RWPE2 (cell line): Measurements from ENCODE around the gene MKRN1.

Source experiments
- ATAC-seq: fragments of 200-7000 bp; cut with Tn5 transposase; 3 replicates; pipeline ENCODE4 v1.9.1; 2021; ENCODE audit warnings: low read depth
- DNase-seq: peaks from one replicate; pipeline ENCODE4 v3.0.0-alpha.2; 2020; ENCODE audit warnings: low spot score
- H3K27ac ChIP-seq: fragments of 450-650 bp; 2 replicates; pipeline ENCODE4 v1.5.1; 2017; ENCODE audit warnings: mild to moderate bottlenecking; ENCODE audit not compliant: poor library complexity, severe bottlenecking
- H3K27me3 ChIP-seq: fragments of 250-450 bp; sonication (Bioruptor Pico); 2 replicates; pipeline ENCODE4 v1.5.1; 2021; ENCODE audit warnings: mild to moderate bottlenecking, moderate library complexity; ENCODE audit not compliant: insufficient read depth, poor library complexity, severe bottlenecking
- H3K36me3 ChIP-seq: fragments of 250-450 bp; sonication (Bioruptor Pico); 2 replicates; pipeline ENCODE4 v1.5.1; 2020; ENCODE audit warnings: low read depth, mild to moderate bottlenecking, moderate library complexity
- H3K4me1 ChIP-seq: fragments of 250-450 bp; sonication (Bioruptor Pico); 2 replicates; pipeline ENCODE4 v1.5.1; 2021; ENCODE audit warnings: mild to moderate bottlenecking, moderate library complexity; ENCODE audit not compliant: insufficient read depth, poor library complexity, severe bottlenecking
- H3K4me3 ChIP-seq: fragments of 250-450 bp; sonication (Bioruptor Pico); 2 replicates; pipeline ENCODE4 v1.5.1; 2021; ENCODE audit warnings: mild to moderate bottlenecking, moderate library complexity; ENCODE audit not compliant: severe bottlenecking
- H3K9me3 ChIP-seq: fragments of 250-450 bp; sonication (Bioruptor Pico); 2 replicates; pipeline ENCODE4 v1.5.1; 2021; ENCODE audit warnings: mild to moderate bottlenecking, moderate library complexity; ENCODE audit not compliant: severe bottlenecking
- TF ChIP-seq, protein P1 (sequence below): fragments of 450-650 bp; IDR thresholded peaks from one replicate; pipeline ENCODE4 v1.5.1; 2017; ENCODE audit warnings: mild to moderate bottlenecking, moderate library complexity; ENCODE audit not compliant: poor library complexity, severe bottlenecking

MKRN1 gene

DNA sequence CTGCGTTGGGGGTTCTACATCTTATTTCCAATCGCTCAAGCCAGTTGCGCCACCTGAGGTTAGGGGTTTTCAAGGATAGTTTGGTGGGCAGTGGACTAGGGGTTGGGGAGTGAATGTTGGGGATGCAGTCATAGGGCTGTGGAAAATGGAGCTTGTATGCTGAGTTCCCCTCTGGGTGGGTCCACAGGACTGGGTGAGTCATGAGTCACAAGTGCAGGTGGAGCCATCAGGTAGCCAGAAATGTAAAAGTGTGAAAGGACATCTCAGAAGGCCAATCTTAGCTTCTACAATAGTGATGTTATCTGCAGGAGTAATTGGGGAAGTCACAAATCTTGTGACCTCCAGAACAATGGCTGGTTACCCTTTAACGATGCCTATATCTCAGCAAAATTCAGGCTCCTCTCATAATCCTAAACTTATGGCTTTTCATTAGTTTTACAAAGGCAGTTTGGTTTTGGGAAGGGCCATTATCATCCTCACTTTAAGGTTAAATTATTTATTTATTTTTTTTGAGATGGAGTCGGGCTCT is 18.0 kb upstream of the MKRN1 start:
- Histone ChIP-seq H3K4me1 (no peaks in the 10 kb centered on the region), H3K27me3 (no peaks in the 10 kb centered on the region), H3K36me3 (no peaks in the 10 kb centered on the region), H3K9me3 (no peaks in the 10 kb centered on the region), H3K27ac (no peak overlapping the region), H3K4me3 (no peak overlapping the region)
- ATAC-seq, result no peak
- no peak for DNase-seq
- TF ChIP-seq, protein P1, sequence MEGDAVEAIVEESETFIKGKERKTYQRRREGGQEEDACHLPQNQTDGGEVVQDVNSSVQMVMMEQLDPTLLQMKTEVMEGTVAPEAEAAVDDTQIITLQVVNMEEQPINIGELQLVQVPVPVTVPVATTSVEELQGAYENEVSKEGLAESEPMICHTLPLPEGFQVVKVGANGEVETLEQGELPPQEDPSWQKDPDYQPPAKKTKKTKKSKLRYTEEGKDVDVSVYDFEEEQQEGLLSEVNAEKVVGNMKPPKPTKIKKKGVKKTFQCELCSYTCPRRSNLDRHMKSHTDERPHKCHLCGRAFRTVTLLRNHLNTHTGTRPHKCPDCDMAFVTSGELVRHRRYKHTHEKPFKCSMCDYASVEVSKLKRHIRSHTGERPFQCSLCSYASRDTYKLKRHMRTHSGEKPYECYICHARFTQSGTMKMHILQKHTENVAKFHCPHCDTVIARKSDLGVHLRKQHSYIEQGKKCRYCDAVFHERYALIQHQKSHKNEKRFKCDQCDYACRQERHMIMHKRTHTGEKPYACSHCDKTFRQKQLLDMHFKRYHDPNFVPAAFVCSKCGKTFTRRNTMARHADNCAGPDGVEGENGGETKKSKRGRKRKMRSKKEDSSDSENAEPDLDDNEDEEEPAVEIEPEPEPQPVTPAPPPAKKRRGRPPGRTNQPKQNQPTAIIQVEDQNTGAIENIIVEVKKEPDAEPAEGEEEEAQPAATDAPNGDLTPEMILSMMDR, result no peak

DNA sequence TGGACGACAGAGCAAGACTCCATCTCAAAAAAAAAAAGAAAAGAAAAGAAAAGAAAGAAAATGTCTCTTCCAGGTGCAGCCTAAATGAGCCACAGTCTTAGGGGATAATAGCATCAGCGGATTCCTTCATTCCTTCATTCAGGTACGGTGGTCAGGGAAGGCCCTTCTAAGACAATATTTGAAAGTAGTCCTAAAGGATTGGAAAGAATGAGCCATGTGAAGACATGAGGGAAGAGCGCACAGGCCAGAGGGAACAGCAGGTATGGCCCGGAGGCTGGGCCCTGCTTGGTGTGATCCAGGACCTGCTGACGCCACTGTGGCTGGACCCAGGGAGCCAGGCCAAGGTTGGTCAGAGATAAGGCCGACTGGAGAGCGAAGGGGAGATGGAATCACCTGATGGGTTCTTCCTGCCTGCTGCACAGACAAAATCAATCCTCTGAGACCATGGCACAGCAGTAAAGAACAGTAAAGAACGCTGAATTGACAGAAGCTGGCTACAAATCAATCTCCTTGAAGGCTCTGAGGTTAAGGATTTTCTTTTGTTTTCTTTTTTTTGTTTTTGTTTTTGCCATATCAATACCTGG is 16.3 kb upstream of the MKRN1 start:
- DNase-seq, result no peak
- TF ChIP-seq, protein P1, result no peak
- H3K4me3 ChIP-seq, result no peak overlapping the region
- ATAC-seq, result no peak
- H3K4me1 ChIP-seq, result no peaks in the 10 kb centered on the region
- no peak overlapping the region for H3K27ac ChIP-seq
- no peaks in the 10 kb centered on the region for H3K36me3 ChIP-seq
- no peaks in the 10 kb centered on the region for H3K9me3 ChIP-seq
- no peaks in the 10 kb centered on the region for H3K27me3 ChIP-seq

DNA sequence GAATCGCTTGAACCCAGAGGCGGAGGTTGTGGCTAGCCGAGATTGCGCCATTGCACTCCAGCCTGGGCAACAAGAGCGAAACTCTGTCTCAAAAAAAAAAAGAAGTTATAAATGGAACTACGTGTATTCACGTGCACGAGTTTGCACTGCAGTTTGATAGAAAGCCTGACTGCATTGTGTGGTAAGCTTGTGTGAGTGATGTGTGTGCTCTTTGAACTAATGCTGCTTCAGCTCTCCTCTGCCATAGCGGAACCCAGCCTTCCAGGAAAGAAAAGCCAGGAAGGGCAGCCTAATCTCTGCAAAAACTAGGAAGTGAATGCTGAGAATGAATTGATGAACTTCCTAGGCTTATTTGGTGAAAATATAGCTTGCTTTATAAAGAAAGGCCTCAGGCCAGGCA is 15.6 kb upstream of the MKRN1 start:
- DNase-seq, result no peak
- Histone ChIP-seq H3K4me1 (no peaks in the 10 kb centered on the region), H3K36me3 (no peaks in the 10 kb centered on the region)

DNA sequence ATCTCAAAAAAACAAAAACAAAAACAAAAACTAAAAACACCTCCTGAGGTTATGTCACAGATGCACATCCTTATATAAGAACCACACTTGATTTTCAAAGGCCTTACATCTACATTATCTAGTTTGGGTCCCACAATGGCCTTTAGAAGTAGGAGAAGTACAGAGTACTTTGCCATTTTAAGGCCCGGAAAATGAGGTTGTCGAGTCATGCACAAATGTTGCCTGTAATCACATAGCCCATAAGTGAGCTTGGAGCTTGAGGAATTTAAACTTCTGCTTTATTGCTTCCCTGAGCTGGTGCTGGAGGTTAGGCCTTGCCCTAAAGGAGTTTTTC is 9.7 kb upstream of the MKRN1 start:
- Histone ChIP-seq H3K4me3 (no peak overlapping the region), H3K27me3 (no peaks in the 10 kb centered on the region), H3K9me3 (no peaks in the 10 kb centered on the region), H3K36me3 (no peaks in the 10 kb centered on the region), H3K4me1 (peaks cover 10% of the 10 kb centered on the region), H3K27ac (no peak overlapping the region)
- DNase-seq, result no peak
- ATAC-seq, result no peak
- TF ChIP-seq, protein P1, result no peak

More for the DNA sequence above, 15.6 kb upstream of the MKRN1 start:
- Histone ChIP-seq H3K9me3 (no peaks in the 10 kb centered on the region), H3K27ac (no peak overlapping the region), H3K4me3 (no peak overlapping the region), H3K27me3 (no peaks in the 10 kb centered on the region)
- no peak for ATAC-seq
- TF ChIP-seq, protein P1, result no peak

DNA sequence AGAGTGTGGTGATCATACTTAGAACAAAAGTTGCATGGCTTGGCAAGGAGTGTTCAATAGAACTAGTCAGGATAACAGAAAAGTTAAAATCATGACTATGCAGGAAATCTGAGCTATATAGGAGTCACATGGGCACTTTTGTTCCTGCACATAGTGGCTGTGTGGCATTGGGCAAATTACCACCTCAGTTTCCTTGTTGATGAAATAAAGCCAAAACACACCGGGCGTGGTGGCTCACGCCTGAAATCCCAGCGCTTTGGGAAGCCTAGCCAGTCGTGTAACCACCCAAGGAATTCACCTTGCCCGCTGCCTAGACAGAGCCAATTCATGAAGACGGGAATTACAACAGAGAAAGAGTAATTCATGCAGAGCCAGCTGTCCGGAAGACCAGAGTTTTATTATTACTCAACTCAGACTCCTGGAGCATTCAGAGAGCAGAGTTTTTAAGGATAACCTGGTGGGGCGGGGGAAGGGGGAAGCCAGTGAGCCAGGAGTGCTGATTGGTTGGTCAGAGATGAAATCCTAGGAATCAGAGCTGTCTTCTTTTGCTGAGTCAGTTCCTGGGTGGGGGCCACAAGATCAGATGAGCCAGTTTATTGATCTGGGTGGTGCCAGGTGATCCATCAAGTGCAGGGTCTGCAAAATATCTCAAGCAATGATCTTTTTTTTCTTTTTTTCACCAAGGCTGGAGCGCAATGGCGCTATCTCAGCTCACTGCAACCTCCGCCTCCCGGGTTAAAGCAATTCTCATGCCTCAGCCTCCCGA is 6.4 kb upstream of the MKRN1 start:
- no peaks in the 10 kb centered on the region for H3K27me3 ChIP-seq
- peaks cover 10% of the 10 kb centered on the region for H3K4me1 ChIP-seq
- TF ChIP-seq, protein P1, result no peak
- H3K9me3 ChIP-seq, result no peaks in the 10 kb centered on the region
- no peak overlapping the region for H3K4me3 ChIP-seq
- DNase-seq, result no peak
- no peaks in the 10 kb centered on the region for H3K36me3 ChIP-seq
- ATAC-seq, result peak; percentile 76
- H3K27ac ChIP-seq, result peak overlapping the region; percentile 36
